EL (cell line): Measurements from ENCODE around the gene EML6.
"Not testable (repeated sequence)": the region's sequence is repeated elsewhere in the genome, so short reads cannot be mapped to it uniquely, and the experiment has no call there.

Experiments
- DNase-seq: peaks from one replicate; pipeline ENCODE4 v3.0.0-alpha.2; 2016

The EML6 gene

GRCh38 chr2:54853616-54854310, 130.3 kb downstream of the EML6 start:
- DNase-seq = no peak

- DNase-seq = peak; percentile 10
Measured at GRCh38 chr2:54855434-54855833, 132.0 kb downstream of the EML6 start.

- peak; percentile 13 for DNase-seq
Measured at GRCh38 chr2:54858021-54858681, 134.7 kb downstream of the EML6 start.

- no peak for DNase-seq
Measured at GRCh38 chr2:54859416-54859815, 136.0 kb downstream of the EML6 start.

GRCh38 chr2:54859997-54860701, 136.7 kb downstream of the EML6 start:
- DNase-seq = peak; percentile 95

GRCh38 chr2:54862229-54862628, 138.8 kb downstream of the EML6 start:
- DNase-seq = no peak

GRCh38 chr2:54862742-54863141, 139.3 kb downstream of the EML6 start:
- no peak for DNase-seq

- no peak for DNase-seq
Measured at GRCh38 chr2:54863660-54864059, 140.2 kb downstream of the EML6 start.

GRCh38 chr2:54864096-54864495, 140.6 kb downstream of the EML6 start:
- DNase-seq = no peak

- DNase-seq = no peak
Measured at GRCh38 chr2:54864727-54865126, 141.3 kb downstream of the EML6 start.

- DNase-seq = peak; percentile 10
Measured at GRCh38 chr2:54866179-54866578, 142.7 kb downstream of the EML6 start.

GRCh38 chr2:54866868-54867267, 143.4 kb downstream of the EML6 start:
- DNase-seq = no peak

GRCh38 chr2:54867457-54867856, 144.0 kb downstream of the EML6 start:
- DNase-seq = no peak

GRCh38 chr2:54871457-54872107, 148.1 kb downstream of the EML6 start:
- DNase-seq = peak; percentile 6

- DNase-seq = no peak
Measured at GRCh38 chr2:54872780-54873179, 149.3 kb downstream of the EML6 start.

GRCh38 chr2:54873236-54873635, 149.8 kb downstream of the EML6 start:
- not testable (repeated sequence) for DNase-seq

- DNase-seq = no peak
Measured at GRCh38 chr2:54876764-54877163, 153.3 kb downstream of the EML6 start.

GRCh38 chr2:54878182-54878581, 154.7 kb downstream of the EML6 start:
- no peak for DNase-seq

- no peak for DNase-seq
Measured at GRCh38 chr2:54879032-54879431, 155.6 kb downstream of the EML6 start.

GRCh38 chr2:54879598-54880332, 156.3 kb downstream of the EML6 start:
- DNase-seq = no peak

- DNase-seq = no peak
Measured at GRCh38 chr2:54880428-54880827, 157.0 kb downstream of the EML6 start.

GRCh38 chr2:54881759-54882158, 158.3 kb downstream of the EML6 start:
- DNase-seq = no peak

- no peak for DNase-seq
Measured at GRCh38 chr2:54885891-54886290, 162.4 kb downstream of the EML6 start.
